ENCODE results near the gene CTNNA2.

CTNNA2 gene

GRCh38 chr2:80048296-80048695, 535.4 kb downstream of the CTNNA2 start:
- Histone ChIP-seq H3K79me1 (ENCODE audit: low read length) (no peaks in the 10 kb centered on the region), H2AK5ac (ENCODE audit: low read length) (no peak overlapping the region), H4K91ac (ENCODE audit: low read depth, low read length) (no peak overlapping the region), H3K36me3 (ENCODE audit: control insufficient read depth in 1 of 2, insufficient read depth in 2 of 2, low read length in 2 of 2) (no peaks in the 10 kb centered on the region), H3K18ac (ENCODE audit: low read length) (no peak overlapping the region), H4K12ac (ENCODE audit: low read depth, low read length) (no peak overlapping the region), H3K27ac (ENCODE audit: low read depth, low read length) (no peak overlapping the region), H2AFZ (ENCODE audit: insufficient read depth, low read length, poor library complexity) (no peak overlapping the region), H3K9ac (ENCODE audit: low read length) (no peak overlapping the region), H3K4ac (ENCODE audit: low read depth, low read length) (no peak overlapping the region), H4K8ac (ENCODE audit: low read depth, low read length) (no peak overlapping the region), H3K27me3 (ENCODE audit: insufficient read depth, low read length) (no peaks in the 10 kb centered on the region), H3K14ac (ENCODE audit: low read length) (no peak overlapping the region), H3K4me3 (ENCODE audit: low read depth, low read length) (no peak overlapping the region), H3K4me1 (ENCODE audit: control insufficient read depth in 1 of 2, insufficient read depth in 2 of 2, low read length in 2 of 2) (no peaks in the 10 kb centered on the region), H2BK5ac (ENCODE audit: low read depth, low read length, poor library complexity) (no peak overlapping the region), H2BK12ac (ENCODE audit: low read length) (no peak overlapping the region), H3K23ac (ENCODE audit: low read length) (no peak overlapping the region), H3K9me3 (ENCODE audit: insufficient read depth, low read depth, low read length) (no peaks in the 10 kb centered on the region), H2BK120ac (ENCODE audit: insufficient read depth, low read length, poor library complexity) (no peak overlapping the region), H3K79me2 (ENCODE audit: control insufficient read depth, insufficient read depth, low read length, poor library complexity) (no peaks in the 10 kb centered on the region), H3K4me2 (ENCODE audit: low read length) (no peak overlapping the region)
- DNase-seq: no peak
- WGBS (ENCODE audit: extremely low coverage, insufficient coverage, insufficient read length): no CpG with 5 or more reads among the region's 2 CpGs

- Histone ChIP-seq H4K91ac (ENCODE audit: low read depth, low read length) (no peak overlapping the region), H3K18ac (ENCODE audit: low read length) (no peak overlapping the region), H2BK120ac (ENCODE audit: insufficient read depth, low read length, poor library complexity) (no peak overlapping the region), H3K9me3 (ENCODE audit: insufficient read depth, low read depth, low read length) (no peaks in the 10 kb centered on the region), H3K4me2 (ENCODE audit: low read length) (no peak overlapping the region), H3K79me2 (ENCODE audit: control insufficient read depth, insufficient read depth, low read length, poor library complexity) (no peaks in the 10 kb centered on the region), H2BK5ac (ENCODE audit: low read depth, low read length, poor library complexity) (no peak overlapping the region), H2AFZ (ENCODE audit: insufficient read depth, low read length, poor library complexity) (no peak overlapping the region), H3K14ac (ENCODE audit: low read length) (no peak overlapping the region), H3K27ac (ENCODE audit: low read depth, low read length) (no peak overlapping the region), H2BK12ac (ENCODE audit: low read length) (no peak overlapping the region), H4K12ac (ENCODE audit: low read depth, low read length) (no peak overlapping the region), H3K4ac (ENCODE audit: low read depth, low read length) (no peak overlapping the region), H3K4me3 (ENCODE audit: low read depth, low read length) (no peak overlapping the region), H3K4me1 (ENCODE audit: control insufficient read depth in 1 of 2, insufficient read depth in 2 of 2, low read length in 2 of 2) (peaks cover 5 to 6% of the 10 kb centered on the region in 2 experiments), H2AK5ac (ENCODE audit: low read length) (no peak overlapping the region), H3K36me3 (ENCODE audit: control insufficient read depth in 1 of 2, insufficient read depth in 2 of 2, low read length in 2 of 2) (no peaks in the 10 kb centered on the region), H3K27me3 (ENCODE audit: insufficient read depth, low read length) (no peaks in the 10 kb centered on the region), H3K79me1 (ENCODE audit: low read length) (peaks cover 1% of the 10 kb centered on the region), H3K23ac (ENCODE audit: low read length) (no peak overlapping the region), H4K8ac (ENCODE audit: low read depth, low read length) (no peak overlapping the region), H3K9ac (ENCODE audit: low read length) (no peak overlapping the region)
- DNase-seq: no peak
- no CpG with 5 or more reads among the region's 6 CpGs for WGBS (ENCODE audit: extremely low coverage, insufficient coverage, insufficient read length)
Measured at GRCh38 chr2:80050246-80050645, 537.4 kb downstream of the CTNNA2 start.

- H3K4me1 ChIP-seq (ENCODE audit: control insufficient read depth in 1 of 2, insufficient read depth in 2 of 2, low read length in 2 of 2): peaks cover 5 to 6% of the 10 kb centered on the region in 2 experiments
- no peak overlapping the region for H4K12ac ChIP-seq (ENCODE audit: low read depth, low read length)
- H3K4me3 ChIP-seq (ENCODE audit: low read depth, low read length): no peak overlapping the region
- no CpG with 5 or more reads among the region's 8 CpGs for WGBS (ENCODE audit: extremely low coverage, insufficient coverage, insufficient read length)
- H3K36me3 ChIP-seq (ENCODE audit: control insufficient read depth in 1 of 2, insufficient read depth in 2 of 2, low read length in 2 of 2): no peaks in the 10 kb centered on the region
- DNase-seq: peak in 1 of 2 donors; percentile 1
- no peak overlapping the region for H3K9ac ChIP-seq (ENCODE audit: low read length)
- no peak overlapping the region for H2BK5ac ChIP-seq (ENCODE audit: low read depth, low read length, poor library complexity)
- no peaks in the 10 kb centered on the region for H3K79me2 ChIP-seq (ENCODE audit: control insufficient read depth, insufficient read depth, low read length, poor library complexity)
- H3K4ac ChIP-seq (ENCODE audit: low read depth, low read length): no peak overlapping the region
- H3K79me1 ChIP-seq (ENCODE audit: low read length): peaks cover 1% of the 10 kb centered on the region
- H2AK5ac ChIP-seq (ENCODE audit: low read length): no peak overlapping the region
- no peak overlapping the region for H3K18ac ChIP-seq (ENCODE audit: low read length)
- no peak overlapping the region for H4K8ac ChIP-seq (ENCODE audit: low read depth, low read length)
- no peak overlapping the region for H2AFZ ChIP-seq (ENCODE audit: insufficient read depth, low read length, poor library complexity)
- no peak overlapping the region for H4K91ac ChIP-seq (ENCODE audit: low read depth, low read length)
- no peaks in the 10 kb centered on the region for H3K9me3 ChIP-seq (ENCODE audit: insufficient read depth, low read depth, low read length)
- no peak overlapping the region for H3K27ac ChIP-seq (ENCODE audit: low read depth, low read length)
- no peak overlapping the region for H3K23ac ChIP-seq (ENCODE audit: low read length)
- no peak overlapping the region for H2BK12ac ChIP-seq (ENCODE audit: low read length)
- no peak overlapping the region for H3K14ac ChIP-seq (ENCODE audit: low read length)
- H2BK120ac ChIP-seq (ENCODE audit: insufficient read depth, low read length, poor library complexity): no peak overlapping the region
- no peaks in the 10 kb centered on the region for H3K27me3 ChIP-seq (ENCODE audit: insufficient read depth, low read length)
- peak overlapping the region; percentile 15 for H3K4me2 ChIP-seq (ENCODE audit: low read length)
Measured at GRCh38 chr2:80053522-80054345, 540.9 kb downstream of the CTNNA2 start.

GRCh38 chr2:80054346-80054675, 541.5 kb downstream of the CTNNA2 start:
- Histone ChIP-seq H2AFZ (ENCODE audit: insufficient read depth, low read length, poor library complexity) (no peak overlapping the region), H3K4ac (ENCODE audit: low read depth, low read length) (no peak overlapping the region), H3K27ac (ENCODE audit: low read depth, low read length) (no peak overlapping the region), H3K14ac (ENCODE audit: low read length) (no peak overlapping the region), H4K91ac (ENCODE audit: low read depth, low read length) (no peak overlapping the region), H4K12ac (ENCODE audit: low read depth, low read length) (no peak overlapping the region), H3K79me2 (ENCODE audit: control insufficient read depth, insufficient read depth, low read length, poor library complexity) (no peaks in the 10 kb centered on the region), H3K4me2 (ENCODE audit: low read length) (peak overlapping the region; percentile 15), H2BK12ac (ENCODE audit: low read length) (no peak overlapping the region), H3K36me3 (ENCODE audit: control insufficient read depth in 1 of 2, insufficient read depth in 2 of 2, low read length in 2 of 2) (no peaks in the 10 kb centered on the region), H3K23ac (ENCODE audit: low read length) (no peak overlapping the region), H3K79me1 (ENCODE audit: low read length) (peaks cover 1% of the 10 kb centered on the region), H3K18ac (ENCODE audit: low read length) (no peak overlapping the region), H3K9me3 (ENCODE audit: insufficient read depth, low read depth, low read length) (no peaks in the 10 kb centered on the region), H3K4me1 (ENCODE audit: control insufficient read depth in 1 of 2, insufficient read depth in 2 of 2, low read length in 2 of 2) (peaks cover 5 to 6% of the 10 kb centered on the region in 2 experiments), H2BK5ac (ENCODE audit: low read depth, low read length, poor library complexity) (no peak overlapping the region), H3K9ac (ENCODE audit: low read length) (no peak overlapping the region), H3K27me3 (ENCODE audit: insufficient read depth, low read length) (no peaks in the 10 kb centered on the region), H2AK5ac (ENCODE audit: low read length) (no peak overlapping the region), H3K4me3 (ENCODE audit: low read depth, low read length) (no peak overlapping the region), H4K8ac (ENCODE audit: low read depth, low read length) (no peak overlapping the region), H2BK120ac (ENCODE audit: insufficient read depth, low read length, poor library complexity) (no peak overlapping the region)
- no CpG with 5 or more reads among the region's 2 CpGs for WGBS (ENCODE audit: extremely low coverage, insufficient coverage, insufficient read length)
- peak in 1 of 2 donors; percentile 44 for DNase-seq
